NCI-H748 (cell line): ENCODE data around the gene NES.

Experiments
- DNase-seq: peaks from one replicate; lab custom pipeline; 2025; ENCODE audit not compliant: unreplicated experiment; lab: John Stamatoyannopoulos, UW

Gene NES

DNA sequence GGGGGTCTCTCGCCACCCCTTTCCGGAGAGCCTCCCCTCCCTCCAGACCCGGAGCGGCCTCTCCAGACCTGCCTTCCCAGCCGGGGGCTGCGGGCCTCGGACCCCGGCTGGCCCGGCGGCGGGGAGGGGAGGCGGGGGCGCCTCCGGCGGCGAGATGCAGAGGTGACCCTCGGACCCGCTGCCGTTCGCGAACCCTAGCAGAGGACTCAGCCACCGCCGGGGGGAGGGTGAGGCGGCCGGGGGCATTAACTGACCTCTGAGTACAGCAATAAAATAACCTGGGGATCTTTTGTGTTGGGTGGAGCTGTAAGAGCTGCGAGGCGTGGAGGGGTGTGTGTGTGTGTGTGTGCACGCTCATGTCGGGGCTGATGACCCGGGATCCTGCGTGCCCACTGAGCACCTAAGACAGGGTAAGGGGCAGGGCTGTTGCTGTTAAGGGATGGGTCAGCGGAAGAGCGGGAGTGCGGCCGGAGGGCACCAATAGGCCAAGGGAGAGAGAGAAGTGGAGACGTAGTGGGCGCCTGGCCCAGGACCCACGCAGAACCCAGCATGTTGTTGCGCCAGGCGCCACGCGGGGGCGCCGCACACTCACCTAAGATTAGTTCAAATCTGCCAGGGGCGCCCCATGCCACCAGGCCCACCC is 51.6 kb downstream of the NES start:
- DNase-seq = peak; percentile 62

DNA sequence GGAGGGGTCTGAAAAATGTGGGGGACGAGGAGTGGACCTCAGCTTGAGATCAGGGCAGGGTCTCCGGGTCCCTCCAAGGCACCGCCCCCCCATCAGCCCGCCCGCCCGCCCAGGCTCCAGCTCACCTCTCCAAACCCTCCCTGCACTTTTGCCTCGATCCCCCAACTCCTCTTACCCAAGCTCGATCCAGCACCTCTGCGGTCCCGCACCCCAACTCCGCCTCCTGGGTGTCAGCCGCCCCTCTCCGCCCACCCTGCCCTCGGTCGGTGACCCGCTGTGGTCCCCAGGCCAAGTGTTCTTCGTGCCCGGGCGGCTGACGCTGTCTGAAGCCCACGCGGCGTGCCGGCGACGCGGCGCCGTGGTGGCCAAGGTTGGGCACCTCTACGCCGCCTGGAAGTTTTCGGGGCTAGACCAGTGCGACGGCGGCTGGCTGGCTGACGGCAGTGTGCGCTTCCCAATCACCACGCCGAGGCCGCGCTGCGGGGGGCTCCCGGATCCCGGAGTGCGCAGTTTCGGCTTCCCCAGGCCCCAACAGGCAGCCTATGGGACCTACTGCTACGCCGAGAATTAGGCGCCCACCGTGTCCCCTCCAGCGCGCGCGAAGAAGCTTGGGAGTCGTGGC is 52.3 kb downstream of the NES start:
- DNase-seq = no peak

DNA sequence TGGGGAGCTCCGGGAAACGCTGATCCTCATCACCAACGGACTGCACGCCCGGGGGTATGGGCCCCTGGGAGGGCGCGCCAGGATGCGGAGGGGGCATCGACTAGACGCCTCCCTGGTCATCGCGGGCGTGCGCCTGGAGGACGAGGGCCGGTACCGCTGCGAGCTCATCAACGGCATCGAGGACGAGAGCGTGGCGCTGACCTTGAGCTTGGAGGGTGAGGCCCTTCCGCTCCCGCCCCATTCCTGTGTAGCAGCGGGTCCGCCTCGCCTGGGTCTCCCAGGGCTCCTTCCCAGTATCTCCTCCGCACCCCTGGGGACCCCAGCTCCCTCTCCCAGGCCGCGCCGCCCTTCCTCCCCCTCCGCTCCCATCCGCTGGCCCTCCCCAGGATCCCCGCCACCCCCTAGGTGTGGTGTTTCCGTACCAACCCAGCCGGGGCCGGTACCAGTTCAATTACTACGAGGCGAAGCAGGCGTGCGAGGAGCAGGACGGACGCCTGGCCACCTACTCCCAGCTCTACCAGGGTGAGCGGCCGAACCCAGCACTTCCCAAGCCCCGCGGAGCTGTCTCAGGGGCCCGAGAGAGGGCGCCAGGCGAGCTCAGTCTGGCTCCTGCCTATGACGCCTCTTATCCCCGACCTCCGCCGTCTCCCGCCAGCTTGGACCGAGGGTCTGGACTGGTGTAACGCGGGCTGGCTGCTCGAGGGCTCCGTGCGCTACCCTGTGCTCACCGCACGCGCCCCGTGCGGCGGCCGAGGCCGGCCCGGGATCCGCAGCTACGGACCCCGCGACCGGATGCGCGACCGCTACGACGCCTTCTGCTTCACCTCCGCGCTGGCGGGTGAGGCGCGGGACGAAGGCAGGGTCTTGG is 53.0 kb downstream of the NES start:
- peak; percentile 76 for DNase-seq

DNA sequence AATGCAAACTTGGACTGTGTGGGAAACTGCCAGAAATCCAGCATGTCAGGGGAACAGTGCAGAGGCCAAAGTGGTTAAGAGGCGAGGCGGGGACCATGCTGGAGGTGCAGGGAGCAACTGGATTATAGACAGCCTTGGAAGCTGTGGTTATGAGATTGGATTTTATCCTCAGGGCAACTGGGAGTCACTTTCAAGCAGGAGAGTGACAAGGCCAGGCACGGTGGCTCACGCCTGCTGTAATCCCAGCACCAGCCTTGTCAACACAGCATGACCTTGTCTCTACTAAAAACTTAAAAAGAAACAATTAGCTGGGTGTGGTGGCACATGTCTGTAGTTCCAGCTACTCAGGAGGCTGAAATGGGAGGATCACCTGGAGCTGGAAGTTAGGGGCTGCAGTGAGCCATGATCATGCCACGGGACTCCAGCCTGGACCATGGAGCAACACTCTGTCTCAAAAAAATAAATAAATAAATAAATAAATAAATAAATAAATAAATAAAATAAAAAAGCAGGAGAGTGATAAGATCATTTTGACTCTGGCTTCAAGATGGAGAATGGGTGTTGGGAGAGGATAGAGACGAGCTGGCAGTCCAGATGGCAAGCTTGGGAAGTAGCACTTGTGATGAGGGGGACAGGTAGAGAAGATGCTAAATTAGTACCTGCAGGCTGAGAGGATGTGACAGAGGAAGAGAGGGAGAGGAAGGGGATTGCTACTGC is 54.5 kb downstream of the NES start:
- no peak for DNase-seq

DNA sequence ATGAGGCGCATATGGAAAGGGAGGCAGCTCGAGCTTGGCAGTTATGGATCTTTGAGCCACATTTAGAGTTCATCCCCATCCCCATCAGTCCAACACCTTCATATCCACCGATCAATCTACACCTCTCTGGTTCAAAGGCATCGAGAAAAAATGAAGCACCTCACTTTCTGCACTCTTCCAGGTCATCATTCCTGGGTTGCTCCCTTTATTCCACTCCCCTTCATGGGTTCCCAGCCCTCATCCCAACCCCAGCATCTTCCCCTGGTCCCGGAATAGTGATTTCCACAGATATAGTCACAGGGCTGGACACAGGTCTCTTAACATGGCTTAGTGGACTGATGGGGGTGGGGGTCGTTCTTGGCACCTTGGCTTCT is 57.6 kb downstream of the NES start:
- DNase-seq = no peak

DNA sequence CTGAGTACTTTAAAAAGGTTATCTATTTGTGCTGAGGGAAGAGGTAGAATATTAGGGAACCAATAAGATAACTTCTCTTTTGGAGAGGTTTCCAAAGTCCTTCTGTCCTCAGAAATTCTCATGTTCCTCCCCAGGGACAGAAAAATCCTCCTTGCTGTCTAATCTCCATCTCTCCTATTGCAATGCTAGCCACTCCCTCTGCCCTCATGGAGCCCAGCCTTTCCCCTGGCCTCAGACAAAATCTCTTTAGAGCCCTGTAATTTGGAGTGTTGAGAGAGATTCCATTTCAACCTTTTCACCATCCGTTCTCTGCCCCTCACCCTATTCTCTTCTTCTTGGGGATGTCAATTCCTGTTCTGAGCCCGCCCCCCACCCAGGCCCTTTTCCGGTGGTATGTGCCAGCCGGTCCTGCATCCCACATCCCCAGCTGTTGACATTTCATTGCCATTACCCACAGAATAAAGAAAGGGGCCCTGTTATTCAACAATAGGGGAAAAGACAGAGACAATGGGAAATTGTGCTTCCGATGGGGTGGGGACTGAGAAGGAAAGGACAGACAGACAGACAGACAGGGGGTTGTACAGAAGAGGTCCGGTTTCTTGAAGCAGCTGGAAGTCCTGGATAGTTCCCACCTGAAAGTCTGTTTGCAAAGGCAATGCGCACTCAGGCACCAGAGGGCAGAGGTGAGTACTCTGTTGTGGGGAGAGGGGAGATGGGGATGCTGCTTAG is 58.2 kb downstream of the NES start, which contains the start of gene HAPLN2:
TSS of gene HAPLN2 (plus strand) at position 563 of the 729 bp plus-strand sequence. CDS start 4,076 bp downstream, outside the sequence.
- peak; percentile 60 for DNase-seq
